Subcutaneous adipose tissue (tissue), 4 donors: Measurements from ENCODE around the gene ANKRA2. TPM values are rescaled to one million over a fixed set of nuclear protein-coding genes. Genes with fewer than 3 reads are reported as not detected.

Source experiments
- CTCF ChIP-seq: fragments of 450-650 bp; IDR thresholded peaks from one replicate; pipeline ENCODE4 v1.5.1; 2016; ENCODE audit warnings: low read depth, mild to moderate bottlenecking, control low read depth, antibody characterized with exemption, moderate library complexity
- total RNA-seq, 4 donors: library from RNA; depleted of rRNA; stranded (reverse); fragments of >200 nt; gene quantifications; one replicate each; pipeline ENCODE4 v1.1.0, GENCODE V29; 2016

Gene ANKRA2
- total RNA-seq, 4 donors from 2014 or later: 13.5 to 42.7 (median 32.6) TPM

GRCh38 chr5:73545403-73545779, 20.0 kb downstream of the ANKRA2 start:
- TF ChIP-seq CTCF: no peak

- no peak for TF ChIP-seq CTCF
These were observed 20.7 kb downstream of the ANKRA2 start for GRCh38 chr5:73544429-73545402.

- no peak for TF ChIP-seq CTCF
These were observed 23.4 kb downstream of the ANKRA2 start for GRCh38 chr5:73542020-73542419.

- TF ChIP-seq CTCF: no peak
These were observed 25.2 kb downstream of the ANKRA2 start for GRCh38 chr5:73540192-73540591.

GRCh38 chr5:73539730-73540129, 25.7 kb downstream of the ANKRA2 start:
- TF ChIP-seq CTCF: no peak

- no peak for TF ChIP-seq CTCF
These were observed 30.5 kb downstream of the ANKRA2 start for GRCh38 chr5:73534971-73535370.

GRCh38 chr5:73534011-73534644, 31.3 kb downstream of the ANKRA2 start:
- no peak for TF ChIP-seq CTCF
